ENCODE measurements around the gene SYT7. TPM values are rescaled to one million over a fixed set of nuclear protein-coding genes. Genes with fewer than 3 reads are reported as not detected.
A peak's percentile ranks its signal among the peaks of the same experiment; 100 is the strongest.
"Not testable (repeated sequence)": the region's sequence is repeated elsewhere in the genome, so short reads cannot be mapped to it uniquely, and the experiment has no call there.

The SYT7 gene, protein sequence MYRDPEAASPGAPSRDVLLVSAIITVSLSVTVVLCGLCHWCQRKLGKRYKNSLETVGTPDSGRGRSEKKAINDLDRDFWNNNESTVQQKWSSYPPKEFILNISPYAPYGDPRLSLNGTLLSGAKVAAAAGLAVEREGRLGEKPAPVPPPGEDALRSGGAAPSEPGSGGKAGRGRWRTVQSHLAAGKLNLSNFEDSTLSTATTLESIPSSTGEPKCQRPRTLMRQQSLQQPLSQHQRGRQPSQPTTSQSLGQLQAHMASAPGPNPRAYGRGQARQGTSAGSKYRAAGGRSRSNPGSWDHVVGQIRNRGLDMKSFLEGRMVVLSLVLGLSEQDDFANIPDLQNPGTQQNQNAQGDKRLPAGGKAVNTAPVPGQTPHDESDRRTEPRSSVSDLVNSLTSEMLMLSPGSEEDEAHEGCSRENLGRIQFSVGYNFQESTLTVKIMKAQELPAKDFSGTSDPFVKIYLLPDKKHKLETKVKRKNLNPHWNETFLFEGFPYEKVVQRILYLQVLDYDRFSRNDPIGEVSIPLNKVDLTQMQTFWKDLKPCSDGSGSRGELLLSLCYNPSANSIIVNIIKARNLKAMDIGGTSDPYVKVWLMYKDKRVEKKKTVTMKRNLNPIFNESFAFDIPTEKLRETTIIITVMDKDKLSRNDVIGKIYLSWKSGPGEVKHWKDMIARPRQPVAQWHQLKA
- total RNA-seq (2014; rRNA removed; shearing (Covaris generic)), result 1.6 and 3.4 TPM in 2 replicates

DNA sequence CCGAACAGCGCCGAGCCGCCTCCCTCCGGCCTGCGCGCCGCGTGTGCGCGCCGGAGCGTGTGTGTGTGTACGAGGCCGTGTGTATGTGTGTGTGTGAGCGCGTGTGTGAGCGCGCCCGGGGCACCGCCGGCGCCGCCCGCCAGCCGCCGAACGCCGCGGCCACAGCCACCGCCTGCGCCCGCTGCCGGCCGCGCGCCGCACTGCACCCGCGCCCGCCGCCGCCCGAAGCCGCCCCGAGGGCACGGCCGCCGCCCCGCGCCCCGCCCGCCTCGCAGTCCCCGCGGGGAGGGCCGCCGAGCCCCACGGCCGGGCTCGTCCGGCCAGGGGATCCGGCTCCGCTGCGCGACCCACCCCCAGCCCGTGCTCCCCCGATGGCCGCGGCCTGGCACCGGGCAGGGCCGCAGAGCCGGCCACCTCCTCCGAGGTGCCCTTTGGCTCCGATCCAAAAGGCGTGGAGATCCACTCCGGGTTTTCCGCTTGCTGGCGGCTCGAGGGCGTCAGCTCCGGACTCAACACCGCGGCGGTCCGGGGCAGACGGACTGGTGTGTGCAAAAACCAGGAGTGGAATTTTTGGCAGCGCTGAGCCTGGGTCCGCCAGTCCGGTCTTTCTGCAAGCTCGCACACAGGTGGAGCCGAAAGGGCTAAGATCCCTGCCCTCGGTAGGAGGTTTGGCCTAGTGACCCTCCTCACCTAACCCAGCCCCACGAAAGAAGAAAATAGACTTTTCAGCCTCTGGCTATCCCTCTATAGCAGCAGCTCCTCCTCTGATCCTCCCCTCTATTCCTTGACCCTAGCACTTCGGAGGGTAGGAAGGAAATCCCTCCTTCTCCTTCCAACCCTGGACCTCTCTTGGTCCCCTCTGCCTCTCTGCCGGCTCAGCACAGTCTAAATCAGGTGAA is at the start of gene SYT7:
SYT7 (minus strand) TSS at position 47 of the 899 bp plus-strand sequence. CDS start 256 bp downstream, outside the sequence.
- in situ Hi-C loops (cut with HindIII; ENCODE audit: low sequenced_read_pairs), result no loop called here
- peak; percentile 96 for DNase-seq (ENCODE audit: low spot score)

DNA sequence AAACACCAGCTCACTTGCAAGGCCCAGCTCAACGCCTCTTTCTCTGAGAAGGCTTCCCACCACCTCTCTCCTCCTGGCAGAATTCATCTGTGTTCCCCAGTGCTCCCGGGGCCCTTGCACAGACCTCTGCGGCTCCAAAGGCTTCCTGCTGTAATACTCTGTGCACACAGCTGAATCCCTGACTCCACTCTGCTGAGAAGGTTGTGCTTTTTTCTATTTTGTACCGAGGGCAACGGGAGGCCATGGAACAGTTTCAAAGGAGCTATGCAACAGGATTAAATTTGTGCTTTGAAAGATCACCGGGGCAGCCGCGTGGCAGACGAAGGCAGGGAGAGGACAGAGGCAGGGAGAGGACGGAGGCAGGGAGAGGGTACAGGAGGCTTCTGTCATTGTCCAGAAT is 49.2 kb upstream of the SYT7 start:
- in situ Hi-C loops (cut with HindIII; ENCODE audit: low sequenced_read_pairs), result no loop called here
- DNase-seq (ENCODE audit: low spot score), result no peak

DNA sequence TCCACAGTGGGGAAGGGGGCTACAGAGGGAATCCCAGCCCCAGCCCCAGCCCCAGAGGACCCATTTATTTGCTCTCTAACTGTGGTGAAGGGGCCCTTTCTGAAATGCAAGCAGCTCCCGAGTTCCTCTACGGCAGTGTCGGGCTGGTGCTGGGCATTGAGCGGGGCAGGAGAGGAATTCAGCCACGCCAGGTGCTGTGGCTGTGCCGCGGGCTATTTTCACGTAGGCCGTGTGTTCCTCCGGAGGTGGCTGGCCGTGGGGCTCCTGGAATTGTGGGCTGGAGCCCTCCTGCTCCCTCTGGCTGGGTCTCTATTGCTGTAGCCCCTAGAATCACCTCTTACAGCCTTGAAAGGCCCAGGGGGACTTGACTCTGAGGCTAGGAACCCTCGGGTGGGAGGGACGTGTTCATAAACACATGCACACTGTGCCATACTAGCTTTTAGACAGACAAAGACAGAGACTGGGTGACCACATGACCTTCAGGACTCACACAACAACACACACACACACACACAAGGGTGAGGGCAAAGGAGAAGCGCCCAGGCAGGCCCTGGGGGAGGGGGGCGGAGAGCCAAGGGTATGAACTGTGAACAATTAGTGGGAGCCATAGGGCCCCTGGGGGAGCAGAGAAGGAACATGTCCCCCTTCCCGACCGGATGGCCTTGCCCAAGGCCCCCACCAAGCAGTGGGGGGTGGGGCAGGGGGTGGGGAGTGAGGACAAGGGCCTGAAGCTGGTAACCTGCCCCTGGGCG is 48.4 kb upstream of the SYT7 start:
- in situ Hi-C loops (cut with HindIII; ENCODE audit: low sequenced_read_pairs), result no loop called here
- no peak for DNase-seq (ENCODE audit: low spot score)

DNA sequence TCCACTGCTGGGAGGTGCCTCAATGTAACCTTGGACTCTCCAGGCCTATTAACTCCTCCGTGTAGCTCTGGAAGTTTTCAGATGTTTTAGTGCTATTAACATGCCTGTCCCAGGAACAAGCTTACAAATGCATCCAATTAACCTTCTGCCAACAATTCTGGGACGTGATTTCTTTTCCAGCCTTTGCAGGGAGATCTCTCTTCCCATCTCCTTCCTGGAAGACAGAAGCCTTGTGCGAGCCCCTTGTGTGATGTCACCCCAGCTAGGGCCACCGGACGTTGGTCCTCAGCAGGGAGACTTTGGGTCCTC is 47.7 kb upstream of the SYT7 start:
- in situ Hi-C loops (cut with HindIII; ENCODE audit: low sequenced_read_pairs), result no loop called here

DNA sequence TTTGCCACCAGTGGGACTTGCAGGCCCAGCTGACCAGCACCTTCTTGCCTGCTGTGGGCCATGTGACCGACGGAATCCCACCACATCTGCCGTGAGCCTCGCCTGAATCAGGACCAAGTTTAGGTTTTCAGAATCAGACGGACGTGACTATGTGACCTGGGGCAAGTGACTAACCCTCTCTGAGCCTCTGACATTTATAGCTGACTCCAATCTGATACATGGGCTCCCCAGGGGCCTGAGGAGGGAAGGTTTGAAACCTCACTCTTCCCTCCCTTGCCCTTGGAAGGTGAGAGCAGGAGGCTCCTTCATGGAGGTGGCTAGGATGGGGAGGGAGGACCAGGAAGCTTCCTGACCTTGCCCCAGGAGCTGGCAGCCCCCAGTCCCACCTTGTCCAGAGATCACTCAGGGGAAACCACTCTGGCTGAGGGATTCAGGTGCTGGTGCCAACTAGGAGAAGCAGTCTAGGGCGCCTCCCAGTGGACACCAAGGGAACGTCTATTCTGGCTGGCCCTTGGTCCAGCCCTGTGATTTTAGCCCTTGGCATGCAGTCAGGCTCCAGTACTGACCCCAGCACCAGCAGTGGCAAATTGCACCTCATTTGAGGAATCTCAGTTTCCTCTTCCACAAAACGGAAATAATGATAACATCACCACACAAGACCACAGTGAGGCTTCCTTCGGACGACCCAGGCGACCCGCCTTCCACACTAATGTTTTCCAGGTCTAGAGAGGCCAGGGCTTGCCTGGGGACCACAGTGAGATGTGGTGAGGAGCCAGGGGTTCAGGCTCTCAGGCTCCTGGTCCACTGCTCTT is 47.2 kb upstream of the SYT7 start:
- DNase-seq (ENCODE audit: low spot score), result peak; percentile 71
- in situ Hi-C loops (cut with HindIII; ENCODE audit: low sequenced_read_pairs), result no loop called here

More for the DNA sequence above, 47.7 kb upstream of the SYT7 start:
- DNase-seq (ENCODE audit: low spot score), result no peak

DNA sequence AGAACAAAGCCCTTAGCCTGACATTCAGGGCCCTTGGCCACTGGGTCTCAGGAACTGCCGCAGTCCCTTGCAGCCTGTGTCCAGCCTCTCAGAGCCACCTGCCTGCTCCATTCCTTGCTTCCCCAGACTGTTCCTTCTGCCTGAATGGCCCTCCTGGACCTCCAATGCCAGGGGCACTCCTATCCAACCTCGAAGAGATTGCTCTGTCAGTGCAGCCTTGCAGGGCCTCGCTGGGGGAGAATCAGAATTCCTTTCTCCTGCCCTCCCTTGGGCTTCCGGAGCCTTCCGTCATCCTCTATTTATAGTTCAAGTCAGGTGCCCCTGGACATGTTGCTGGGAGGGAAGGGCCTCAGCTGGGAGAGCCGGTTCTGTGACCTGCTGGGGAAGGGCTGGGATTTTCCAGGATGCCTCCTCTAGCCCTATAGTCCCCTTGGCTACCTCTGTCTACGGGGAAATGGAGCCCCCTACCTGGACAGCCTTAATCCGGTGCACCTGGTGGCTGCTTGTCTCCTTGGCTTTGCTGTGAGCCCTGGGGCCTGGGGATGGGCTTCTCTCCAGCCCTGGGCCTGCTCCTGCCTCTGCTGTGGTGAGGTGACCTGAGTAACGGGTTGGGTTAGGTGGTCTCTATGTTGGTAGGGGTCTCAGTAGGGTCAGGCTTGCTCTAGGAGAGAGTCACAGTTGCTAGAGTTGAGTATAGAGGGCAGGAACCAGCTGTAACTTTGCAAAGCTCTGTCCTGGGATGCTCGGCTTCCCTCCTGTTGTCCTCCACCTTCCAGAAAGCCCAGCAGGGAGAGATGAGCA is 45.9 kb upstream of the SYT7 start:
- in situ Hi-C loops (cut with HindIII; ENCODE audit: low sequenced_read_pairs), result no loop called here
- DNase-seq (ENCODE audit: low spot score), result peak; percentile 83

DNA sequence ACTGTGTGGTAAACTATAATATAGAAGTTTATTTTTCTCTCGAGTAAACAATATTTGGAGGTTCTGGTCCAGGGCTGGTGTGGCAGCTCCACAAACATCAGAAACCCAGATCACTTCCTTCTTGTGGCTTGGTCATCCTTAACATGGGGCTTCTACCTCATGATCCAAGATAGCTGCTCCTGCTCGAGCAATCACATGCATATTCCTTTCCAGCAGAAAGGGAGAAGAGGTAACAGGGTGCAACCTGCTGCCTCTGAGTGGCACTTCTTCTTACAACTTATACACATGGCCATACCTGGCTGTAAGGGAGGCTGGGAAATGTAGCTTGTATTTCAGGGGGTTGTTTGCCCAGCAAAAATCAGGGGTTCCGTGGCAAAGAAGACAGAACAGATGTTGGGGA is 44.6 kb upstream of the SYT7 start:
- no peak for DNase-seq (ENCODE audit: low spot score)
- in situ Hi-C loops (cut with HindIII; ENCODE audit: low sequenced_read_pairs), result no loop called here

DNA sequence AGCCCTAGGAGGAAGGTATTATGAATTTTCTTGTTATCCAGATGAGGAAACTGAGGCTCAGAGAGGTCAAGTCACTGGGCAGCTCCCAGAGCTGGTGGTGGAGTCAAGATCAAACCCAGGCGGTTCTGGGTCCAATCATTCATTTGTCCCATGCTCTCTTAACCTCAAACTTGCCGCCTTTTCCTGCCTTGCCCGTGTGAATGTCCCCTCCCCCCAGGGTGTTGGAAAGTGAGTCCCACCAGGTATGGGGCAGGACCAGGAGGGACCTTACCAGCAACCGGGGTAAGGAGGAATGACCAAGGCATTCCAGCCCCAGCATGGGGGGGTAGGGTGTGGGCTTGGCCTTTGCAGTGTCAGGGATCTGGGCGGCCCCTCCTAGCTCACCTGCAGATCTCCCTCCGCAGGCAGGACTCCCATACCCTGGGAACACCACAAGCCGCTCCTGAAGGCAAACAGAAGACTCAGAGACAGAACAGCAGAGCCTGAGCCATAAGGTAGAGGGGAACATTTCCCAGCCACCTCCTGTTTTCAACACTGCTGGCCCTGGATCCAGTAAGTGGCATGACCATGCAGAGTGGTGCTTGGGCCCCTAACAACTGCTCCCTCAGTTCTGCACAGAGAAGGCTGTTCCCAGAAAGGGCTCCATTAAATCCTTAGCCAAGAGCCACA is 41.2 kb upstream of the SYT7 start:
- DNase-seq (ENCODE audit: low spot score), result no peak
- in situ Hi-C loops (cut with HindIII; ENCODE audit: low sequenced_read_pairs), result no loop called here

DNA sequence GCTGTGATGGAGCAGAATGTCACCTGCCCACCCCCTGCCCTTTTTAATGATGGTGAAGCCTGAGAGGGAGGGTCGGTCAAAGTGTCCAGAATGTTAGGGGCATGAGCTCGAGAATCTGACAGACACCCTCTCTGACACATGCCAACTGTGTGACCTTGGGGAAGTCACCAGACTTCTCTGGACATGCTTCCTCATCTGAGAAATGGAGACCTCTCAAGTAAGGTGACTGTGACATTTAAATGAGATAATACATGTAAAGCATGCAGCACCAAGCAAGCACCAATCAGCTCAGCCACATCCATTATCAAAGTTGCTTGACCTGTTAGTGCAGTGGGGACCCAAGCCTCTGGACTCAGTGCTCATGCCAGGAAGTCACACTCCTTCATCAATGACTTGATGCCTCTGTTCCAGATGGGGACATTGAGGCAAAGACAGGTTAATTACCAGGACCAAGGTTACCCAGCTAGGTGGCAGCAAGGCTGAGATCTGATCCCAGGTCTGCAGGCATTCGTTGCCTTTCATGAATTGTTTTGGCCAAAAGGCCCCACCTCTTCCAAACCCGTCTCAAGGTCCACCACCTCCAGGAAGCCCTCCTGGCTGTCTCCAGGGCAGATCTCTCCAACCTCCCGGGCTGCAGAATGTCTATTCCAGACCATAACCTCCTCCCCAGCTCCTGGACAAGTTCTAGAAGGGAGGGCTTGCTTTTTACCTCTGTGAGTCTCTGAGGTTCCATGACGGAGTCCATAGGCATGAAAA is 38.8 kb upstream of the SYT7 start:
- in situ Hi-C loops (cut with HindIII; ENCODE audit: low sequenced_read_pairs), result no loop called here

DNA sequence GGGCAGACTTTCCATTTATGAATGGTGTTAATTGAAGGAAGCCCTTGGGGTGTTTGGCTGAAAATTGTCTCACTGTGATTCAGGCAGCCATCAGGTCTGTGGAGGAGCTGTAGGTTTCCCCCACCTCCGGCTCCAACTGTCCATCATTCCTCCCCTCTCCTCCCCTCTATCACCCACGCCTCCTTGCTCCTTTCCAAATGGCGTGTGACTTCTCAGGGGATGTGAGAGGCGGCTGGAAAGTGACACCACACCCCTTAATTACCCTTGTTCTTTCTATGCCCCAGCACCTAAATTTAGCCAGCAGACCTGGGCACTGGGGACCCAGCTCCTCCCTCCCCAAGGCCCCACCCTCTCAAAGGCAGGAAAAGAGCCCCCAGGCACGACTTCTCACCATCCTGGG is 38.1 kb upstream of the SYT7 start:
- in situ Hi-C loops (cut with HindIII; ENCODE audit: low sequenced_read_pairs), result no loop called here
- no peak for DNase-seq (ENCODE audit: low spot score)

More for the DNA sequence above, 38.8 kb upstream of the SYT7 start:
- DNase-seq (ENCODE audit: low spot score), result no peak

DNA sequence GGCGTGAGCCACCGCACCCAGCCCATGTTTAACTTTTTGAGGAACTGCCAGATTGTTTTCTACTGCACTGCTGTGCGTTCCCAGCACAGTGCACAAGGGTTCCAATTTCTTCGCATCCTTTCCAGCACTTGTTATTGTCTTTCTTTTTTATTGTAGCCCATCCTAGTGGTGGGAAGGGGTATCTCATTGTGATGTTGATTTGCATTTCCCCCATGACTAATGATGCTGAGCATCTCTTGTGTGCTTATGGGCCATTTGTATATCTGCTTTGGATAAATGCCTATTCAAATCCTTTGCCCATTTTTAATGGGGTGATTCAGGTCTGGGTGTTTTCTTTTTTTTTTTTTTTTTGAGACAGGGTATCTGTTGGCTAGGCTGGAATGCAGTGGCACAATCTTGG is 36.6 kb upstream of the SYT7 start:
- no peak for DNase-seq (ENCODE audit: low spot score)
- in situ Hi-C loops (cut with HindIII; ENCODE audit: low sequenced_read_pairs), result no loop called here

DNA sequence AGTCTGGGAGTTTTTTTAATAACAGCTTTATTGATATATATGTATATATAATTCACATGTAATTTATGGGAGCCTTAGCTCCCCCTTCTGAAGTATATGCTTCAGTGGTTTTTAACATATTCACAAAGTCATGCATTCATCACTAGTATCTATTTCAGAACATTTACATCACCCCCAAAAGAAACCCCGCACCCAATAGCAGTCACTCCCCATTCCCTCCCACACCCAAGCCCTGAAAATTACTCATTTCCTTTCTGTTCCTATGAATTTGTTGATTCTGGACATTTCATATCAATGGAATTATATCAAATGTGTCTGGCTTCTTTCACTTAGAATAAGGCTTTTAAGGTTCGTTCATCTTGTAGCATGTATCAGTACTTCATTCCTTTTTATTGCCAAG is 35.6 kb upstream of the SYT7 start:
- no peak for DNase-seq (ENCODE audit: low spot score)
- in situ Hi-C loops (cut with HindIII; ENCODE audit: low sequenced_read_pairs), result no loop called here

DNA sequence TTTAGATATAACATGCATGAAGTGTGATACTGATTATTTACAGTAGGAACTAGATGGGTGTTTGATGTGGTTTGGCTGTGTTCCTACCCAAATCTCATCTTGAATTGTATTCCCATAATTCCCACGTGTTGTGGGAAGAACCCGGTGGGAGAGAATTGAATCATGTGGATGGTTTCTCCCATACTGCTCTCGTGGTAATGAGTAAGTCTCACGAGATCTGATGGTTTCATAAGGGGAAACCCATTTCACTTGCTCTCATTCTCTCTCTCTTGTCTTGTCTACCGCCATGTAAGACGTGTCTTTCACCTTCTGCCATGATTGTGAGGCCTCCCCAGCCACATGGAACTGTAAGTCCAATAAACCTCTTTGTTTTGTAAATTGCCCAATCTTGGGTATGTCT is 33.9 kb upstream of the SYT7 start:
- in situ Hi-C loops (cut with HindIII; ENCODE audit: low sequenced_read_pairs); DNase-seq (ENCODE audit: low spot score): not testable (repeated sequence)

DNA sequence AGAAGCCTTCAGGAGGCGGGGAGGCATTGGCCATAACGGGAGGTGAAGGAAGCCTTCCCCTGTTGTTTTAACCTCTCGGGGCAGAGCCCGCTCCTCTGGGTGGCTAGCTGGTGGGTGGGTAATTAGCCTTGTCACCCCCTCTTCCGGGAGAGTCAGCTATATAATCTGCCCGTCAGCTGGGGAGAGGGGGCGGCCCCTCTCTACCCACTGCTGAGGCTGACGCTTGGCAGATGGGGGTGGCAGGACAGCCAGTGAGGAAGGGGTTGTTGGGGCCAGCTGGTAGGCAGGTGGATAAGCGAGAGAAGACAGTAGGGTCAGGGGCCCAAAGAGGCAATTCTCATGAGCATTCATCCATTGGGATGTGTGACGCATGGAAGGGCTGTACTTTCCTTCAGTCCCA is 33.0 kb upstream of the SYT7 start:
- no peak for DNase-seq (ENCODE audit: low spot score)
- in situ Hi-C loops (cut with HindIII; ENCODE audit: low sequenced_read_pairs), result no loop called here

DNA sequence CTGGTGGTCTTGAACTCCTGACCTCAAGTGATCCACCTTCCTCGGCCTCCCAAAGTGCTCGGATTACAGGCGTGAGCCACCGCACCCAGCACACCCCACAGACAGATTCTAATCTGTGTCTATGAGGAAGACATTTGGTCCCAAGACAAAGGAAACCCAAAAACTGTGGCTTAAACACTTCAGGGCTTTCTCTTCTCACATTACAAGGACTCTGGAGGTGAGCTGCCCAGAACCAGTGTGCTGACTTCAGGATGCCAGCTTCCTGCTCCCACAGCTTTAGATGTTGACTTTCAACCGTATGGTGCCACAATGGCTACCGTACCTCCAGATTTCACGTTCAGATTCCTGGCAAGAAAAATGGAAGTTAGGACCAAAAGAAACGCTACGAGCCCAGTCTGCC is 32.2 kb upstream of the SYT7 start:
- no peak for DNase-seq (ENCODE audit: low spot score)
- in situ Hi-C loops (cut with HindIII; ENCODE audit: low sequenced_read_pairs), result no loop called here

DNA sequence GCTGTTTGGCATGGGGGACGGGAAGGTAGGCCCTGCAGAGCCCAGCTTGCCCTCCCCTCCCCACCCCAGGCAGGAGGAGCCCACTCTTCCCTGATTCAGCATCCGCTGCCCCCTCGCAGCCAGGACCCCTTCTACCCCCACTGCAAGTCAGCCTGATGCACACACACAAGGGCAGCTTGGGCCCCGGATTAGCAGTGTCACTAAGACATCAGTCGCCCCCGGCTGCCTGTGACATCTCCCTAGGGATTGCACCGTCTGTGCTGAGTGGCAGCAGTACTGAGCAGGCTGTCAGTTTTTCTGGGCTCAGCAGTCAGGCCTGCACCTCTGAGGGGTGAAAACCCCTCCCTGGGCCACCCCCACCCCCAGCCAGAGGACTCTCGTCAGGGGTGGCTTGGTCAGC is 30.4 kb upstream of the SYT7 start:
- no peak for DNase-seq (ENCODE audit: low spot score)
- in situ Hi-C loops (cut with HindIII; ENCODE audit: low sequenced_read_pairs), result no loop called here

All from G401 (cell line).